ENCODE results near the gene HPRT1. TPM values are rescaled to one million over a fixed set of nuclear protein-coding genes. Genes with fewer than 3 reads are reported as not detected.

HPRT1 gene
- polyA plus RNA-seq, 1 donor (not counting 4 experiments of a cell fraction or from before 2014, with no cell fraction given), result 48.1 TPM

DNA sequence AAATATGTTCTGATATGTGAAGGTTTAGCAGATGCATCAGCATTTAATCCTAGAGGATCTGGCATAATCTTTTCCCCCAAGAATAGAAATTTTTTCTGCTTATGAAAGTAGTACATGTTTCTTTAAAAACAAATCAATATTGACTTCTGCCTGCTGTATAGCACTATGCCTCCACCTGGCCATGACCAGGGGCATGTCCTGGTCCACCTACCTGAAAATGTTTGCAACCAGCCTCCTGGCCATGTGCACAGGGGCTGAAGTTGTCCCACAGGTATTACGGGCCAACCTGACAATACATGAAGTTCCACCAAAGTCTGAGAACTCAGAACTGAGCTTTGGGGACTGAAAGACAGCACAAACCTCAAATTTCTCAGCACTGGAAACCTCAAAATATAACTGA is 10.0 kb downstream of the HPRT1 start:
- H3K27me3 ChIP-seq (ENCODE audit: control insufficient read depth, extremely low read depth, insufficient read depth, low read length), result no peaks in the 10 kb centered on the region
- dilution Hi-C loops (cut with MboI; ENCODE audit: extremely low pct_ligation_motif_present, low sequenced_read_pairs), result no loop called here
- no peak for FAIRE-seq
- no peak overlapping the region for H2AFZ ChIP-seq (ENCODE audit: control insufficient read depth, low read length)
- TF ChIP-seq, protein P1, sequence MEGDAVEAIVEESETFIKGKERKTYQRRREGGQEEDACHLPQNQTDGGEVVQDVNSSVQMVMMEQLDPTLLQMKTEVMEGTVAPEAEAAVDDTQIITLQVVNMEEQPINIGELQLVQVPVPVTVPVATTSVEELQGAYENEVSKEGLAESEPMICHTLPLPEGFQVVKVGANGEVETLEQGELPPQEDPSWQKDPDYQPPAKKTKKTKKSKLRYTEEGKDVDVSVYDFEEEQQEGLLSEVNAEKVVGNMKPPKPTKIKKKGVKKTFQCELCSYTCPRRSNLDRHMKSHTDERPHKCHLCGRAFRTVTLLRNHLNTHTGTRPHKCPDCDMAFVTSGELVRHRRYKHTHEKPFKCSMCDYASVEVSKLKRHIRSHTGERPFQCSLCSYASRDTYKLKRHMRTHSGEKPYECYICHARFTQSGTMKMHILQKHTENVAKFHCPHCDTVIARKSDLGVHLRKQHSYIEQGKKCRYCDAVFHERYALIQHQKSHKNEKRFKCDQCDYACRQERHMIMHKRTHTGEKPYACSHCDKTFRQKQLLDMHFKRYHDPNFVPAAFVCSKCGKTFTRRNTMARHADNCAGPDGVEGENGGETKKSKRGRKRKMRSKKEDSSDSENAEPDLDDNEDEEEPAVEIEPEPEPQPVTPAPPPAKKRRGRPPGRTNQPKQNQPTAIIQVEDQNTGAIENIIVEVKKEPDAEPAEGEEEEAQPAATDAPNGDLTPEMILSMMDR (optimal IDR thresholded peaks at IDR 0.05 in 1 of 3, IDR thresholded peaks at IDR 0.05 in 1 of 3, conservative IDR thresholded peaks at IDR 0.05 in 1 of 3; ENCODE audit: extremely low read depth in 1 of 3, insufficient read depth in 2 of 3, low read length in 3 of 3), result no peak
- no peak for TF ChIP-seq EZH2 (IDR thresholded peaks at IDR 0.05; ENCODE audit: low read length)
- no peaks in the 10 kb centered on the region for H3K36me3 ChIP-seq (ENCODE audit: control insufficient read depth in 2 of 2, extremely low read depth in 1 of 2, insufficient read depth in 2 of 2, low read length in 2 of 2)
- peaks cover 10% of the 10 kb centered on the region for H3K4me1 ChIP-seq (ENCODE audit: control insufficient read depth, extremely low read depth, insufficient read depth, low read length)
- no peak overlapping the region for H3K27ac ChIP-seq (ENCODE audit: control insufficient read depth, insufficient read depth, low read length)
- no peaks in the 10 kb centered on the region for H3K9me1 ChIP-seq (ENCODE audit: control insufficient read depth, extremely low read depth, insufficient read depth, low read length)
- no peak overlapping the region for H3K9ac ChIP-seq (ENCODE audit: control insufficient read depth, extremely low read depth, insufficient read depth, low read length)
- no peaks in the 10 kb centered on the region for H3K9me3 ChIP-seq (ENCODE audit: control insufficient read depth, low read depth, low read length)
- H3K4me3 ChIP-seq (ENCODE audit: control insufficient read depth in 2 of 3, extremely low read depth in 1 of 3, insufficient read depth in 2 of 3, low read depth in 1 of 3, low read length in 3 of 3), result no peak overlapping the region
- no peak overlapping the region for H3K4me2 ChIP-seq (ENCODE audit: control insufficient read depth, extremely low read depth, insufficient read depth, low read depth, low read length)
- no peaks in the 10 kb centered on the region for H4K20me1 ChIP-seq (ENCODE audit: control insufficient read depth, extremely low read depth, insufficient read depth, low read length)
- peaks cover 11% of the 10 kb centered on the region for H3K79me2 ChIP-seq (ENCODE audit: control insufficient read depth, insufficient read depth, low read length)
- no peak for DNase-seq (ENCODE audit: low read depth, low spot score)

DNA sequence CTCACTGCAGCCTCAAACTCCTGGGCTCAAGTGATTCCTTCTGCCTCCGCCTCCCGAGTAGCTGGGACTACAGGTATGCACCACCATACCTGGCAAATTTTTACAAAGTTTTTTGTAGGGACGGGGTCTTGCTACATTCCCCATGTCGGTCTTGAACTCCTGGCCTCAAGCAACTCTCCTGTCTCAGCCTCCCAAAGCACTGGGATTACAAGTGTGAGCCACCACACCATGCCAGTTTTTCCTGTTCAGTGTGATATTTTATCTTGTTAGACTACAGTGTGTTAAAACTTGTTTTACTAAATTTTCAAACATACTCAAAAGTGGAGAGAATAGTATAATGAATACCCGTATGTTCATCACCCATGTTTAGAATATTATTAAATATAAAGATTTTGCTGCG is 12.1 kb downstream of the HPRT1 start:
- Histone ChIP-seq H3K9me3 (ENCODE audit: control insufficient read depth, low read depth, low read length) (no peaks in the 10 kb centered on the region), H3K4me1 (ENCODE audit: control insufficient read depth, extremely low read depth, insufficient read depth, low read length) (peaks cover 10% of the 10 kb centered on the region), H3K36me3 (ENCODE audit: control insufficient read depth in 2 of 2, extremely low read depth in 1 of 2, insufficient read depth in 2 of 2, low read length in 2 of 2) (peaks cover 0 to 3% of the 10 kb centered on the region in 2 experiments), H3K79me2 (ENCODE audit: control insufficient read depth, insufficient read depth, low read length) (peaks cover 3% of the 10 kb centered on the region), H3K9ac (ENCODE audit: control insufficient read depth, extremely low read depth, insufficient read depth, low read length) (no peak overlapping the region), H3K4me2 (ENCODE audit: control insufficient read depth, extremely low read depth, insufficient read depth, low read depth, low read length) (no peak overlapping the region), H4K20me1 (ENCODE audit: control insufficient read depth, extremely low read depth, insufficient read depth, low read length) (no peaks in the 10 kb centered on the region), H2AFZ (ENCODE audit: control insufficient read depth, low read length) (no peak overlapping the region), H3K9me1 (ENCODE audit: control insufficient read depth, extremely low read depth, insufficient read depth, low read length) (no peaks in the 10 kb centered on the region), H3K27ac (ENCODE audit: control insufficient read depth, insufficient read depth, low read length) (no peak overlapping the region), H3K27me3 (ENCODE audit: control insufficient read depth, extremely low read depth, insufficient read depth, low read length) (no peaks in the 10 kb centered on the region), H3K4me3 (ENCODE audit: control insufficient read depth in 2 of 3, extremely low read depth in 1 of 3, insufficient read depth in 2 of 3, low read depth in 1 of 3, low read length in 3 of 3) (no peak overlapping the region)
- no peak for FAIRE-seq
- no peak for DNase-seq (ENCODE audit: low read depth, low spot score)
- dilution Hi-C loops (cut with MboI; ENCODE audit: extremely low pct_ligation_motif_present, low sequenced_read_pairs), result no loop called here
- TF ChIP-seq, protein P1 (optimal IDR thresholded peaks at IDR 0.05 in 1 of 3, IDR thresholded peaks at IDR 0.05 in 1 of 3, conservative IDR thresholded peaks at IDR 0.05 in 1 of 3; ENCODE audit: extremely low read depth in 1 of 3, insufficient read depth in 2 of 3, low read length in 3 of 3), result no peak
- no peak for TF ChIP-seq EZH2 (IDR thresholded peaks at IDR 0.05; ENCODE audit: low read length)
